ENCODE data around the gene TIAM2. TPM values are rescaled to one million over a fixed set of nuclear protein-coding genes. Genes with fewer than 3 reads are reported as not detected.
"Not testable (repeated sequence)": the region's sequence is repeated elsewhere in the genome, so short reads cannot be mapped to it uniquely, and the experiment has no call there.

TIAM2 gene
- polyA plus RNA-seq, 1 donor: 13.7 TPM

DNA sequence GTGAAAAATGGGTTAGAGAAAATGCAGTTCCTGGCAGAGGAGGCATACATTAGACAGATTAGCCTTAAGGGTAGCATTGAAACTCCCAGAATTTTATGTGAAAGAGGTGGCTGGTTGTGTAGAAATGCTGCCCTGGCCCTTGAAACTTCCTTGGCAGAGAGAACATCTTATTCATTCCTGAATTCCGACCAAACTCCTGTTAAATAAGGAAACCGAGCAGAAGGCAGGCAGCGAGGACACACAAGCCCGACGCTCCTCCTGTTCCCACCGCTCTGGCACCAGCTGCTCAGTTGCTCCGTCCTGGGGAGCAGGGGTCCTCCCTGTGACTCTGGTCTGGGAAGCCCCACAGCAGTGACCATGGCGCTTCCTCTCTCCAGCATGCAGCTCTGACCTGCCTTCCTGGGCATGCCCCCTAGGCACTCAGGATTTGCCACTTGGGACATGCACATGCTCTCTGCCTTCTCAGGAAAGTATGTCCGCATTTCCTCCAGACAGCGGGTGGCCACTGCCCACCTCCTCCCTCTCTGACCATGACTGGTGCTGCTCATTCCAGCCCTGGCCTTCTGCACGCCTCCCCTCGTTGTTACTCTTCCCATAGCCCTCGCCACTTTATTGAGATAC is 233.5 kb downstream of the TIAM2 start:
- DNase-seq (ENCODE audit: low read depth): no peak

DNA sequence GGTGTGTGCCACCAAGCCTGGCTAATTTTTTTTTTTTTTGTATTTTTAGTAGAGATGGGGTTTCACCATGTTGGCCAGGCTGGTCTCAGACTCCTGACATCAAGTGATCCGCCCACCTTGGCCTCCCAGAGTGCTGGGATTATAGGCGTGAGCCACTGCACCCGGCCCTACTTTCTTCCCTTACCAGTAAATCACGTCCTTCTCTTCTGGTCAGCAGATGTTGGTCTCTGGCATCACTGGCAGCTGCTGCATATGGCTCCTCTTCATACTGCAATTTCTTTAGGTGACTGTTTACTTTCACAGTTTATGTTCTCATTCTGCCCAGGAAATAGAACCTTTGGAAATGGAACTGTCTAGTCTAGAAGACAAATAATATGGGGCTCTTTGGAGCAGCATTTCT is 235.9 kb downstream of the TIAM2 start:
- DNase-seq (ENCODE audit: low read depth): not testable (repeated sequence)

DNA sequence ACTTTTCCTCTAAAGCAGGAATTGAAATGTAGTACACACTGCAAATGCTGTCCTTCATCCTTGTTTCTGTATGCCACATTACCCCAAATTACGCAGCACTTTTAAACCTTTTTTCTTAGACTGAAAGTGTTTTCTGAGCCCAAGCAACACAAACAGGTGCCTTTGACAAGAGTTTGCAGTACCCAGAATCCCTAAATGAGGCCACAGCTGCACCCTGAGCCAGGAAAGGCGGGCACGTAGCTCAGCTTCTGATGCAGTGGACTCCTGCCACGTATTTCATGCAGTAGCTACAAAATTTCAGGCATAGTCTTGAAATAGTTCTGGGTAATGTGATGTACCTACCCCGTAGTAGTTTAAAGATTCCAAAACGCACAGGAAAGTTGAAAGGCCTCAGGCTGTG is 237.7 kb downstream of the TIAM2 start:
- DNase-seq (ENCODE audit: low read depth): no peak

DNA sequence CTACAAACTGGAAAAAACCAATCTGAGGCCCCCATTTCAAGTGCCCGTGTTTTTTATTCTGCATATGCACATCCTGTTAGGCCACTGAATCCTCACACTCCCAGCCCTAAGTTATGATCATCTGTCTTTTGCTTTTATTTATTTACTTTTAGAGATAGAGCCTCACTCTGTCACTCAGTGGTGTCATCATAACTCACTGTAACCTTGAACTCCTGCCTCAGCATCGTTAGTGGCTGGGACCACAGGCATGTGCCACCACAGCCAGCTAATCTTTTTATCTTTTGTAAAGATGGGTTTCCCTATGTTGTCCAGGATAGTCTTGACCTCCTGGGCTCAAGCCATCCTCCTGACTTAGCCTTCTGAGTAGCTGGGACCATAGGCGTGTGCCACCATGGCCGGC is 239.1 kb downstream of the TIAM2 start:
- no peak for DNase-seq (ENCODE audit: low read depth)

DNA sequence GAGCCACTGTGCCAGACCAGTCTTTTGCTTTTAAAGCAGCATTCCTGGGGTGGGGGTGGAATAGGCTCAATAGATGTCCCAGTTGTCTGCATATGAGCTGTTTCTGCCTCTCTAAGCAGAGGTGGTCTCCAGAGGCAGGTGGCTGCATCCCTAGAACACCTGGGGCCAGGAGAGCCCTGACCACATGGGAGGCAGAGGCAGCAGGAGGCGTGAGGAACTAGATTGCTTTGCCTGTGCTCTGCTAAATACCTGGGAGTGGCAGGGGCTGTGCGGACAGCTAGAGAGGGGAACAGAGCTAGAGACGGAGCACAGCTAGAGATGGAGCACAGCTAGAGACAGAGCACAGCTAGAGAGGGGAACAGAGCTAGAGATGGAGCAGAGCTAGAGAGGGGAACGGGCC is 239.6 kb downstream of the TIAM2 start:
- no peak for DNase-seq (ENCODE audit: low read depth)

DNA sequence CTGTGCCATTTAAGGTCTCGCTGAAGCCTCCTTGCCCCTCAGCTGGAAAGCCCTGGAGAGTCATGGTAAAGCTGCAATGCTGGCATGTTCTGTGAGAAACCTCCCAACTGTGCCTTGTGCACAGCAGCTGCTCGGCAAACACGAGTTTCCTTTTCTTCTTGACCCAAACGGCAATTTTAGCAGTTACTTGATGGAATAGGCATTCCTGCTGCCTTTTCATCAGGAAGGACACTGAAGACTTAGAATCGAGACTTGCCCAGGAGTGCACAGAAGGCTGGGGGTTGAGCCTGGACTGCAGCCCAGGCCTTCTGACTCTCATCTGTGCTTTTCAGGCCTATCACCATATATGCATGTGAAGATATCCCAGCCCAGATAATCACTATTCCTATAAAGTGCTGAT is 240.0 kb downstream of the TIAM2 start:
- no peak for DNase-seq (ENCODE audit: low read depth)

DNA sequence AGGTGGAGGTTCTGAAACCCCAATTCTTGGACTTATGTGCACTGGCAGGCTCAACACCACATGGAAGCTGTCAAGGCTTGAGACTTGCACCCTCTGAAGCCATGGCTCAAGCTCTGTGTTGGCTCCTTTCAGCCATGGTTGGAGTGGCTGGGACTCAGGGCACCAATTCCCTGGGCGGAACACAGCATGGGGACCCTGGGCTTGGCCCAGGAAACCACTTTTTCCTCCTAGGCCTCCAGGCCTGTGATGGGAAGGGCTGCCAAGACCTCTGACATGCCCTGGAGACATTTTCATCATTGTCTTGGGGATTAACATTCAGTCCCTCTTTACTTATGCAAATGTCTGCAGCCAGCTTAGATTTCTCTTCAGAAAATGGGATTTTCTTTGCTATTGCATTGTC is 242.5 kb downstream of the TIAM2 start:
- DNase-seq (ENCODE audit: low read depth): no peak

DNA sequence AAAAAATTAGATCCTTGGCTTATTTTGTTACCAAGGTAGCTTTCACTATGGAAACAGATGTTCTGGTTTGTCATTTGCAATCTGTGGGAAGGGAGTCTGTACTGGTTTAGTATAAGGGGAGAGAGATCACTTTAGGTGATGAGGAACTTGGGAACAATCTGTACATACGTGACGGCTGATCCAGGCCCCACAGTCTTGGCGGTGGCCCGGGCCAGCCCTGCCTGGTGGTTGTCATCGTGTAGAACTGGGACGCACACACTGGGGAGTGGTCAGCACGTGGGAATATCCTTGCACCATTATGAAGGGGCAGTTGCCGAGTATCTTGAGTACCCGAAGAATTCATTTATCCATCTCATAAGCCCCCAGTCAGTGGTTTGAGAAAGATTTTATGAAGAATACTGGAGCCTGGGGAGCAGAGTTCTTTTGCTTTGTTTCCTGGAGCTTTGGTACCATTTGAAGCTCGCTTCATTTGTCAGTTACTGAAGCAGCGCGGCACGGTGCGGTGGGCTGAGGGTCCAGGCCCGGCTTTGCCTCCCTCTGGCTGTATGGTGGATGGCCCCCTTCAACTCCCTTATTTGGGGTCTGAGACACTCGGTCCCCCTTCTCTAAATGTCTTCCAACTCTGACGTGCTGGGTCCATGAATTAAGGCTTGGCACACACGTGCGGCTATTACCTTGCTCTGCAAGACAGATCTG is 245.9 kb downstream of the TIAM2 start:
- DNase-seq (ENCODE audit: low read depth): no peak

DNA sequence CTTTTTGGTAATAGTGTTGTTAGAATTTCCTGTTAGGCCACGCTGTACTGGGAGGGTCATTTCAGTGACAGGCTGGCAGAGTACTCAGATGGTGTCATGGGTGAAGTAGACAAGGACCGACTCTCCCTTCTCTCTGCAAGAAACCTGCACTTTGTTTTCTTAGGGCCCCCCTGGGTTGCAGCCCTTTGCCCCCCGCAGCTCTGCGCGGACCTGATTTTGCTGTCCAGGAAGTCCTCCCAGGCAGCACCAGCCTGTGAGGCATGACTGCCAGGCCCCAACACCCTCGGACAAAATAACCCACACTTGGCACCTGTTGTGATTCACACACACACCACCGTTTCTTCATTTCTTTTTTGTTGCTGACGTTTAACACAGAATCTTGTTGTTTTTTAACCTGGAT is 246.9 kb downstream of the TIAM2 start:
- no peak for DNase-seq (ENCODE audit: low read depth)

DNA sequence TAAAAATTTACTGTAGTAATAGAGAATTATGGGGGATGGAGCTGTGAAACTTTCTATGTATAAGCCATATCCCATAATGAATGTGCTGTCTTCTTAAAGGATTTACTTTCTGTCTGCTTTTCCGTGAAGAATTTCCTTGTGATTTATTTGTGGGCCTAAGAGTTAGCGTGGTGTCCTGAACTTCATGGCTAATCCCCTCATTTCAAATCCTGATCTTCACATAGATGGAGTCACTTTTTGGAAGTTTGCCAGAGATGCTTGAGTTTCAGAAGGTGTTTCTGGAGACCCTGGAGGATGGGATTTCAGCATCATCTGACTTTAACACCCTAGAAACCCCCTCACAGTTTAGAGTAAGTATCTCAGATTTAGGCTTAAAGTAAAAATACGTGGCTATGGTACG is 249.3 kb downstream of the TIAM2 start:
- no peak for DNase-seq (ENCODE audit: low read depth)

DNA sequence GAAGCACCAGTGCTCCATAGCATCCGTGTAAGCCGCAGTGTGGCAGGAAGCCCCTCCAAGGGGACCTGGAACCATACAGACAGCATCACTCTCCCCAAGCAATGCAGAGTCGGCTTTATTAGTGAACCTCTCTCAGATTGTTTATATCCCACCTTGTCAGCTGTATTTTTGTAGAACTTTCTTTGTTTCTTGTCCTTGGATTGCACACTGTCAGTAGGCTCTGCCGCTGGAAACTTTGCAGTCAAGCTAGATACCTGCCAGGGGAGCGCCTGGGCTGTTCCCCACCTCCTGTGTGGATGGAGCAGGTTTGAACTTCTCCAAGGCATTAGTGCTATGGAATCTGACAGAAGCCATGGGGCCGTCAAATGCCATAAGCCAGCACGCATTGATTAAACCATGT is 250.1 kb downstream of the TIAM2 start:
- DNase-seq (ENCODE audit: low read depth): no peak

DNA sequence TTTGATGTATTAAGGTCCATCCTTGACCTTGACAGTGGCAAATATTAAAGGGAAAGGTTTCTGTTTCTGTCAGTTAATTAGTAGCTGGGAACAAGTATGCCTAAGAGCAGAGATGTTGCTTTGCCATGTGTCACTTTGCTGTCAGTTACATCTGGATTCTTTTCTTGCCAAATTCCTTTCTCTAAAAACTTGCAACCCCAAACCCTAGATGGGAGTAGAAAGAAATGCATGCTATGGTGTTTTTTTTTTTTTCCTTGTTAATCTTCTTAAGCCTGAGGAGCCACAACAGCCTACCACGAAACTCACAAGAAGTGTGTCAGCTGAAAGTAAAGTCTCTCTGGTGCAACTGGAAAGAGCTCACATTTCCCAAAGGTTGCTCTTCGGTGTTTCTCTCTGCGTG is 250.7 kb downstream of the TIAM2 start:
- DNase-seq (ENCODE audit: low read depth): no peak

DNA sequence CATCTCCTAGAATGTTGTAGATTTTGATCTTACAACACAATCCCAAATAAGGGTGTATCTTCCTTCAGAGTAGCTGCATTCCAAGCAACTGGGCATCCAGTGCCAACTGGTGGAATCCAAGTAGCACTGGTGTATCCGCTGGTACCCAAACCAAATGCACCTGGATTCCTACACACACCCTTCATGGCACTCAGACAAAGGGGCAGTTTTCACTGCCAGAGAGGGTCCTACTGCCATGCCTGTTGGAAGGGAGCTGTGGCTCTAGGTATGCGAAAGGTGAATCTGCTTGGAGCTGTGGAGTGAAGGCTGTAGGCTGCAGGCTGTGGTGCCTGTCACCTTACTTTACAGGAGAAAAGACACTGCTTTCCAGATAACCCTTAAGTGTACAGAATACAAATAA is 251.7 kb downstream of the TIAM2 start:
- DNase-seq (ENCODE audit: low read depth): no peak

DNA sequence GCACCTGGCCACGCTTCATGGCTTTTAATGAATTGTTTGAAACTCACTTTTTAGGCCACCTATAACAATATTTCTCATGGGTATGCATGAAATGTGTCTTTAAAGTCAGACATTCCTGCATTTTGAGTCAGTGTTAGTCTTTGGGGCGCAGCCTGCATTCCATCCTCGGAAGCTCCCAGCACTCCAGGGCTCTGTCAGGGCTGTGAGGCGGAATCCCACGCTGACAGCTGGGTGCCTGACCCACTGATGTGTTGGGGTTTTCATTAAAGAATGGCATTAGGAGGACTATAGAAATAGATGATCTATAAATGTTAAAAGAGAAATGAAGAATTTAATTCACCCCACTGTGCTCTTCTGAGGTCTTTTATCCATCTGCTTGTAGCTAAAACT is 252.5 kb downstream of the TIAM2 start:
- no peak for DNase-seq (ENCODE audit: low read depth)

DNA sequence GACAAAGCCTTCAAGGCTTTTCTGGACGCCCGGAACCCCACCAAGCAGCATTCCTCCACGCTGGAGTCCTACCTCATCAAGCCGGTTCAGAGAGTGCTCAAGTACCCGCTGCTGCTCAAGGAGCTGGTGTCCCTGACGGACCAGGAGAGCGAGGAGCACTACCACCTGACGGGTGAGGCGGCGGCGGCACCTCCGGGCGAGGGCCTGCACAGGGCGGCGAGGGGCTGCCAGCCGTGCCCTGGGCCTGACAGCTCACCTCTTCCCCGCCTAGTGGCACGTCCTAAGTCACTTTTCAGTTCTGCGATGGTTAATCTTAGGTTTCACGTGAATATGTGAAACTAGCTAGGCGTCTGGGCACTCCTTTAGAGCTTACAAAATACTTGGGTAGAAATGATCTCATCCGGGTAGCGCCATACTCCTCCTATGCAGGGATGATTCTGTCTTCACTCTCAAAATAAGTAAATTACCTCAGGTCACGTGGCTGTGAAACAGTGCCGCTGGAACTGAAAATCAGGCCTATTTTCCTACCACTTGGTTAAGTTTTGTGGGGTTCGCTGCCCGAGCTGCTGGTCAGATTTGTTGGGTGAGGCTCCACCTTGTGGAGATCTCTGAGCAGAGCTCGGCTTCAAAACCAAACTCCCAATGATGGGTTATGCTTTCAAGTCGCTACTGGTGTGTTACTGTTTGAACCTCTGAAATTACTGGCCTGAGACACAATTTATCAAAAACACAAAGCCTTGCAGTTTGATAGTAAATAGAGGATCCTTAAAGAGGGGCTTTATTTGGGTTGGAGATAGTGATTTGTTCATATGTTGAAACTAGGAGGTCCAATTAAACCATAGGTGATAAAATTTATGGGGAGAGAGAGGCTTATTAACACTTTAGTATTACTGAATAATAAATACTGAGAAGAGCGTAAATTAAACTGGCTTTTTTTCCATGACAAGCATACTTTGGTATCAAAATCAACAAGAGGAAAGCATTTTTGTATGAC is 253.2 kb downstream of the TIAM2 start:
- peak; percentile 16 for DNase-seq (ENCODE audit: low read depth)

DNA sequence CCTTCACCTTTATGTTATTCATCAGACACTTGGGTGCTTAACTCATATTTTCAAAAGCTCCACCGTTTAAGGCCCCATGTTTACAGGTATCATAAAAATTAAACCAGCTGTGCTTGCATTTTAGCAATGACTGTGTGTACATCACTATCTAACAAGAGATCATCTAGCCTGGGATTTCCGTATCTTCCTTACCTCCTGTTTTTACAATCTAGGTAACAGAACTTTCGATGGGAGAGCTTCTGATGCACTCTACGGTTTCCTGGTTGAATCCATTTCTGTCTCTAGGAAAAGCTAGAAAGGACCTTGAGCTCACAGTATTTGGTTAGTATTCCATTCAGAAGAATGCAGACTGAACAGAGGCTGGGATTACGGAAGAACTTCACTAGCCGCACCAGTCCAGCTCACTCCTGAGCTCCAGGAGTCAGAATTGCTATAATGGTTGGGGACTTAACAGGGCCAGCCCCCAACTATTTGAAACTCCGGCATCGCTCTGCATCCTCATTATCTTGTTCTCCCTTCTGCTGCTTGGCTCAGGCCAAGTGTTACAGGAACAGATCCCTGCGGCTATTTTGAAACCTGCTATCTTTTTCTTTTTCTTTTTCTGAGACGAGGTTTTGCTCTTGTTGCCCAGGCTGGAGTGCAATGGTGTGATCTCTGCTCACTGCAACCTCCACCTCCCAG is 255.7 kb downstream of the TIAM2 start:
- no peak for DNase-seq (ENCODE audit: low read depth)

DNA sequence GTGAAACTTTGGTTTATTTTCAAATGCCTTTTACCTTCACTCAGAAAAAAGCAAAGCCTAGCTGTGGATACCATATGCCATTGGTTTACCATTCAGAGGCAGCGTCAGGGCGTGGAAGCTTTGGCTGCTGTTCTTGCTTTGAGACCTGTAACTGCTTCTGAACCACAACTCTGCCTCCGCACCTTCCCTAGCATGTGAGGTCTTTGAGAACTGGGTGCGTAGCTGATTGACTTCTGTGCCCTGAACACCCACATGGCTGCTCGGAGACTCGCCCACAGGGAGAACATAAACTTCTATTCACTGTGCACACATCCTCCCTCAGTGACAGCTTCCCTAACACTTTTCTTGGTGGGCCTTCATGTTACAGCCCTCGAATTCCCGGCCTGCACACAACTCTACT is 257.5 kb downstream of the TIAM2 start:
- DNase-seq (ENCODE audit: low read depth): no peak

DNA sequence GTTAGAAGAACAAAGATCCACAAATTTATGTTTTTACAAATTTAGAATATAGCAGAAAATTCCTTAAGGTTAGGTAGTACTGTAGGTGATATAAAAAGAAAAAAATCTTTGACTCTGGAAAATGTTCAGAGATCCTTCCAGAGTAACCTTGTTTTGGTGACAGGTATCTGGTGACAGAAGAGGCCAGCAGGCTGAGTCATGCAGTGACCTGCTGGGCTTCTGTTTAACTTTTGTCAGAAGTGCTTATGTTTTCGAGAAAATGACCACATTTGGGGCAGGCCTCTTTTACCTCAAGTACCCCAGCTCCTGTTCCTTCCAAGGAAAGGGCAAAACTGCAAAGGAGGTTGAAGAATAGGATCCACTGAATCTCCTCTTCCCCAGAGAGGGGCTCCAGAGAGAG is 258.2 kb downstream of the TIAM2 start:
- no peak for DNase-seq (ENCODE audit: low read depth)

DNA sequence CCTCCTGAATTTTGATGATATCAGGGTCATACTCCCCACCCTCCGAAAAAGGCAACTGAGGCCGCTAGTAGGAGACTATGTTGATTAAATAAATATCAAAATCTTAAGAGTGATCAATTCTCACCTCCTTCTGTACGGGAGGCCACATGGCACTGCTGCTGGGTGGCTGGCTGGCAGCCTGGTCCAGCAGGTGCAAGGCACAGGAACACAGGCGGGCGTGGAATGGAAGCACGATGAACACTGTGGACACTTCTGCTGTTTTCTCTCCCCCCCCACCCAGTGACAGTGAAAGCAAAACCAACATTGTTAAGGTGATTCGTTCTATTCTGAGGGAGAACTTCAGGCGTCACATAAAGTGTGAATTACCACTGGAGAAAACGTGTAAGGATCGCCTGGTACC is 259.0 kb downstream of the TIAM2 start:
- no peak for DNase-seq (ENCODE audit: low read depth)

DNA sequence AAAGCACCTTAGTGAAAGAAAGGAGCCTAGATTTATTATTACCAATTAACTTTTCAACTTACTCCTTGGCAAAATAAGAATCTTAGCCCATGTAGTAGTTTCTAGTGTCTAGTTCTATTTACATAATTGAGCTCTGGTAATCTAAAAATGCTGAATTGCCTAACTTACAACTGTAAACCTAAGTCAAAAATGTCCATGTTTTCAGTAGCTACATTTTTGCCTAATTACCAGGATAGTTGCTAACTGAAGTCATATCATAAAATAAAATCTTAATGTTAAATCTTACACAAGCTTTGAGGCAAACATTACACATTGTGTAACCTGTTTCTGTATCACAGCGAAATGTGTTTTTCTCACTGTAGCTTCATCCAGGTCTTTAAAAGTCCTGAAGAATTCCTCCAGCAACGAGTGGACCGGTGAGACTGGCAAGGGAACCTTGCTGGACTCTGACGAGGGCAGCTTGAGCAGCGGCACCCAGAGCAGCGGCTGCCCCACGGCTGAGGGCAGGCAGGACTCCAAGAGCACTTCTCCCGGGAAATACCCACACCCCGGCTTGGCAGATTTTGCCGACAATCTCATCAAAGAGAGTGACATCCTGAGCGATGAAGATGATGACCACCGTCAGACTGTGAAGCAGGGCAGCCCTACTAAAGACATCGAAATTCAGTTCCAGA is 261.1 kb downstream of the TIAM2 start:
- no peak for DNase-seq (ENCODE audit: low read depth)

DNA sequence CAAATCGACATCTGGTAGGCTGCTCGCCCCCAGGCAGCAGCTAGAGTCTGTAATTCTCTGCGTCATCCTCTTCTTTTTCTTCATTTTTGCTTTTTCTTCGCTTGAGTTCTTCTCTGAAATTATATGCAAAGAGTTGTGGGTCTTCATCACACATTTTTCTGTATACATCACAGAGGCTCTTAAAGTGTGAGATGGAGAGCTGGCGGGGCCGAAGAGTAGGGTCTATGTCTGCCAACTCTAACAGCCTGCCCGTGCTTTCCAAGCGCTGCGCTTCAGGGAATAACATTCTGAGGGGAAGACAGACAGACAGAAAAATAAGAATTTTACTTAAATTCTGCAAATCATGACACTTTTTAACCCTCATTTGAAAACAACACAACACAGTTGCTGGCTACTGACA is 262.7 kb downstream of the TIAM2 start:
- DNase-seq (ENCODE audit: low read depth): no peak

DNA sequence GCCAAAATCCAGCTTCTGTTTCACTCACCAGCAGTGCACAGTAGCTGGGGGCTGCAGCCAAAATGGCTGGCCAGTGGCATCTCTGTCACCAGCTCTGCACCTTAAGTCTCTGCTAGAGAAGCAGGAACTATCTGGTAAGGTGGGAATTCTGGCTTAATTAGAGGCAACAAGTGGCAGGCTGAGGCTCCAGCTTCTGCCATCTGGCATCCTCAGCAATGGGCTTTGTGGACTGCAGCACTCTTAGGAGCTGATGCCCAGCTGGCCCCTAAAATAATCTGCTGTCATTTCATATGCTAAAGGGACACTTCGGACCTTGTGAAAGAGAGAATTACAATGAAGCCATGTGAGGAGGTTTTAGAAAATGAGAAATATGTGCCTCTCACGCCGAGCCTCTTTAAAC is 264.1 kb downstream of the TIAM2 start:
- no peak for DNase-seq (ENCODE audit: low read depth)
